Stimulated activated naive CD8-positive, alpha-beta T cell treated with anti-CD3 and anti-CD28 coated beads, Interleukin-15, Interleukin-2, amounts not matched to agents 100 ng/mL and 50 ng/mL, for 24 hours (primary cell): ENCODE measurements around the gene PEX12.
"Not testable (repeated sequence)": the region's sequence is repeated elsewhere in the genome, so short reads cannot be mapped to it uniquely, and the experiment has no call there.

ENCODE experiments used
- H3K27ac Mint-ChIP-seq: one replicate; pipeline ENCODE4 v1.8.0; 2021; ENCODE audit warnings: mild to moderate bottlenecking, mixed read lengths
- H3K27me3 Mint-ChIP-seq: one replicate; pipeline ENCODE4 v1.8.0; 2021; ENCODE audit warnings: mixed read lengths
- H3K36me3 Mint-ChIP-seq: one replicate; pipeline ENCODE4 v1.8.0; 2021; ENCODE audit warnings: low read depth, mixed read lengths
- H3K4me1 Mint-ChIP-seq: one replicate; pipeline ENCODE4 v1.8.0; 2021; ENCODE audit warnings: low read depth, mixed read lengths
- H3K4me3 Mint-ChIP-seq: one replicate; pipeline ENCODE4 v1.8.0; 2021; ENCODE audit warnings: mild to moderate bottlenecking, mixed read lengths
- H3K9me3 Mint-ChIP-seq: one replicate; pipeline ENCODE4 v1.8.0; 2021; ENCODE audit warnings: mixed read lengths

PEX12 gene

GRCh38 chr17:35535406-35535805 lies 43.0 kb downstream of the PEX12 start:
- H3K27me3 Mint-ChIP-seq, H3K9me3 Mint-ChIP-seq: not testable (repeated sequence)
- Mint-ChIP-seq H3K4me3 (peak overlapping the region; percentile 95), H3K27ac (peak overlapping the region; percentile 99), H3K4me1 (peaks cover 73% of the 10 kb centered on the region), H3K36me3 (peaks cover 34% of the 10 kb centered on the region)

DNA sequence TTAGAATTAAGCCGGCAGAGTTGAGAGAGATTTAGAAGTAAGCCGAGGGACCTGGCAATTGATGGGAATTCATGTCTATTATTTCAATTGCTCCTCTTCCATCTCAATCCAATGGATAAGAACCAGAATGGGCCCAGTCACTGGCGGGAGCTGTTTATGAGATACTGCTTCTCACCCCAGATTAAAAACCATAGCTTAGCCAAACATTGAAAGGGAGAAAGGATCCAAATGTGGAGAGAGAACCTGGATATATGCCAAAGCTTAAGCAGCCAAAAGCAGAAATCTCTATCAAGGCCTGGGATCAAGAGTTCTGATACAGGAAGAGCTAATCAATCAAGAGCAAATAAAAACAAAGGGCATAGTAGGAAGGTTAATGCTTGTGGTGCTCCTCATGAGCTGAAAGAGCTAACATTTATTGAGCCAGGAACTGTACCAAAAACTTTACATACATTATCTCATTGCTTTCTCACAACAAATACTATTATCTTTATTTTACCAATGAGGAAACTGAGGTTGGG lies 43.7 kb downstream of the PEX12 start:
- Mint-ChIP-seq H3K27me3 (no peaks in the 10 kb centered on the region), H3K36me3 (peaks cover 36% of the 10 kb centered on the region), H3K27ac (peak overlapping the region; percentile 99), H3K9me3 (no peaks in the 10 kb centered on the region), H3K4me1 (peaks cover 71% of the 10 kb centered on the region), H3K4me3 (peak overlapping the region; percentile 95)

DNA sequence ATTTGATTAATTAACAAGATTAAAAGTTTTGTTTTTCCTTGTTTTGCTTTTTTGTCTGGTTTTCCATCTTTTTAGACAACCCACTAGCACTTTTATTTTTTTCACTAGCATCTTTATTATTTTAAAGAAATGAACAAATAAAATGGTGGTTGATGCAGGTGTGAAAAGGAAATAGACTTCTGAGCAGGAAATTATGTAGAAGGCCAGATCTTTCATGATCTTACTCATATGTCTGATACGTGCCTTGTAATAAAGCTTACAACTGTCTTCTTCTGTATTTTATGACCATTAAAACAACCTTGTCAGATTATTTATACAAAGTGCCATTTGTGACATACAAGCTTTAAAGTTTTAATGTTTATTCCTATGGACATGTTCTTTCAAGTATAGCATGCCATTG lies 47.2 kb downstream of the PEX12 start:
- Mint-ChIP-seq H3K4me1 (peaks cover 78% of the 10 kb centered on the region), H3K9me3 (no peaks in the 10 kb centered on the region), H3K4me3 (peak overlapping the region; percentile 67), H3K27ac (peak overlapping the region; percentile 86), H3K27me3 (no peaks in the 10 kb centered on the region), H3K36me3 (peaks cover 59% of the 10 kb centered on the region)

DNA sequence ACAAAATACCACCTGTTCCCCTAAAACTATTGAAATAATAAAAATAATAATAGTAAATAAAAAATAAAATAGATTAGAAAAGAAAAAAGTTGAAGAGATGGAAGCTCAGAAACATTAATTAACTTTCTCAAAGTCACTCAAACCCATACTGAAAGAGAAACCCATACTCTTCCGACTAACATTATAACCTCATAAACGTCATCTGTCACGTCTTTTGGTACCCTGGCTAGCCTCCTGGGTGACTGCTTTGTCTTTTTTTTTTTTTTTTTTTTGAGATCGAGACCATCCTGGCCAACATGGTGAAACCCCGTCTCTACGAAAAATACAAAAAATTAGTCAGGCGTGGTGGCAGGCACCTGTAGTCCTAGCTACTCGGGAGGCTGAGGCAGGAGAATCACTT lies 48.5 kb downstream of the PEX12 start:
- Mint-ChIP-seq H3K27ac (peak overlapping the region; percentile 64), H3K9me3 (no peaks in the 10 kb centered on the region), H3K4me3 (peak overlapping the region; percentile 56), H3K27me3 (no peaks in the 10 kb centered on the region), H3K36me3 (peaks cover 56% of the 10 kb centered on the region), H3K4me1 (peaks cover 86% of the 10 kb centered on the region)

DNA sequence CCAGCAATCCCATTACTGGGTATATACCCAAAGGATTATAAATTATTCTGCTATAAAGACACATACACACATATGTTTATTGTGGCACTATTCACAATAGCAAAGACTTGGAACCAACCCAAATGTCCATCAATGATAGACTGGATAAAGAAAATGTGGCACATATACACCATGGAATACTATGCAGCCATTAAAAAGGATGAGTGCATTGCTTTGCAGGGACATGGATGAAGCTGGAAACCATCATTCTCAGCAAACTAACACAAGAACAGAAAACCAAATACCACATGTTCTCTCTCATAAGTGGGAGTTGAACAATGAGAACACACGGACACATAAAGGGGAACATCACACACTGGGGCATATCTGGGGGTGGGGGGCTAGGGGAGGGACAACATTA lies 49.0 kb downstream of the PEX12 start:
- H3K9me3 Mint-ChIP-seq, H3K27me3 Mint-ChIP-seq: not testable (repeated sequence)
- Mint-ChIP-seq H3K27ac (peak overlapping the region; percentile 15), H3K36me3 (peaks cover 55% of the 10 kb centered on the region), H3K4me1 (peaks cover 86% of the 10 kb centered on the region), H3K4me3 (peak overlapping the region; percentile 51)
